ENCODE data around the gene SRRT.

SRRT gene

DNA sequence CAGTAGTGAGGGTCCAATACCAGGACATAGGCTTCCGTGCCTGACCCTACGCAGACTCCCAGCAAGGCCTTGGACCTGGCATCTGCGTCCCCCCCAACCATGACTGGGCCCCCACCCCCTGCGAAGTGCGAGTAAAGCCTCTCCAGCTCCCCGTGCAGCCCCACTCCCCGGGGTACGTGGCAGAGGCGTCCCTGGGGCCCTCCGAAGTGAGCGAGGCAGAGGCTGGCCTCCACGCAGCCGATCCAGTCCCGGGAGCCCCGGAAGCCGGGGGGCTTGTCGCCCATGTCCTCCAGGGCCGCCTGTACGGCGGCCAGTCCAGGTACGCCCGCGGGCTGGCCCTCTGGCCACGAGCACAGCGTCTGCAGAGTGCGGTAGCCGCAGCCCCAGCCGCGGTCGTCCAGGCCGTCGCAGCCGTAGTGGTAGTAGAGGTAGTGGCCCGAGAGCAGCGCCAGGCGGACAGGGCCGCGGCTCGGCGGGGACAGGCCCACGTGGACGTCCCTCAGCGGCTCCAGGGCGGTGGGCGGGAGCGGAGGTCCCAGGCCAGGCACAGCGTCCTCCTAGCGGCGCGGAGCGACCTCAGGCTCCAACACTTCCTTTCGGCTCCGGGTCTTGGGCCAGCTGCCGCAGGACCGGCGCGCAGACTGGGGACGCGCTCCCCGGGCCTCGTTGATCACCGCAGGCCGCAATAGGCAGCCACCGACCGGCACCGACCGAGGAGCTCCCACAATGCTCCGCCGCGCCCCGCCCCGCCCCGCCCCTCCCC, 14.3 kb downstream of the SRRT start, which contains the start of gene UFSP1 (continued):
- TF ChIP-seq ZBTB11 (tag by site-specific recombination; conservative IDR thresholded peaks at IDR 0.05; ENCODE audit: low read depth) (no peak), ZNF2 (tag by site-specific recombination; IDR thresholded peaks at IDR 0.05) (peak; percentile 70), ZNF677 (tag by site-specific recombination; IDR thresholded peaks at IDR 0.05) (no peak), ZNF76 (tag by site-specific recombination; IDR thresholded peaks at IDR 0.05; ENCODE audit: borderline replicate concordance, low read depth) (peak; percentile 82; the same call in 1 of the 2 replicates), ZXDB (tag by site-specific recombination; IDR thresholded peaks at IDR 0.05) (peak; percentile 73), ZSCAN30 (tag by site-specific recombination; IDR thresholded peaks at IDR 0.05) (peak; percentile 35; the same call in 1 of the 2 replicates), ZNF837 (tag by site-specific recombination; IDR thresholded peaks at IDR 0.05) (peak; percentile 57; the same call in 1 of the 2 replicates), ZBTB44 (tag by site-specific recombination; IDR thresholded peaks at IDR 0.05) (no peak), HOXA7 (CRISPR knock-in tag; IDR thresholded peaks at IDR 0.05; ENCODE audit: borderline replicate concordance) (no peak), TRIM28 (IDR thresholded peaks at IDR 0.05; ENCODE audit: borderline replicate concordance, low read length) (no peak), MEIS1 (CRISPR knock-in tag; IDR thresholded peaks at IDR 0.05; ENCODE audit: borderline replicate concordance) (no peak), ZNF544 (tag by site-specific recombination; IDR thresholded peaks at IDR 0.05) (no peak), ZNF10 (tag by site-specific recombination; IDR thresholded peaks at IDR 0.05) (no peak; the same call in 1 of the 2 replicates), ZNF791 (tag by site-specific recombination; IDR thresholded peaks at IDR 0.05) (no peak), ZNF274 (IDR thresholded peaks at IDR 0.05; ENCODE audit: low read length) (no peak), ZNF274 (tag by site-specific recombination; IDR thresholded peaks at IDR 0.05; ENCODE audit: borderline replicate concordance) (no peak), TCF7L2 (IDR thresholded peaks at IDR 0.05; ENCODE audit: borderline replicate concordance, low read depth, low read length) (no peak), MYNN (tag by site-specific recombination; IDR thresholded peaks at IDR 0.05; ENCODE audit: borderline replicate concordance) (peak; percentile 67; the same call in 1 of the 2 replicates), ZNF610 (tag by site-specific recombination; IDR thresholded peaks at IDR 0.05; ENCODE audit: borderline replicate concordance) (no peak), GLI4 (tag by site-specific recombination; IDR thresholded peaks at IDR 0.05) (peak; percentile 91; the same call in 1 of the 2 replicates), WT1 (tag by site-specific recombination; IDR thresholded peaks at IDR 0.05) (0 out of 2 replicates have a peak, but pooled peaks have one; percentile 33), ZNF843 (tag by site-specific recombination; IDR thresholded peaks at IDR 0.05) (peak; percentile 62), ZNF155 (tag by site-specific recombination; IDR thresholded peaks at IDR 0.05) (no peak), SALL2 (tag by site-specific recombination; IDR thresholded peaks at IDR 0.05; ENCODE audit: borderline replicate concordance) (no peak), ZBTB26 (tag by site-specific recombination; optimal IDR thresholded peaks at IDR 0.05) (peak; percentile 93), YY1 (tag by site-specific recombination; IDR thresholded peaks at IDR 0.05) (peak; percentile 66), ZNF366 (tag by site-specific recombination; conservative IDR thresholded peaks at IDR 0.05) (no peak)
- TF ChIP-seq, protein P1, sequence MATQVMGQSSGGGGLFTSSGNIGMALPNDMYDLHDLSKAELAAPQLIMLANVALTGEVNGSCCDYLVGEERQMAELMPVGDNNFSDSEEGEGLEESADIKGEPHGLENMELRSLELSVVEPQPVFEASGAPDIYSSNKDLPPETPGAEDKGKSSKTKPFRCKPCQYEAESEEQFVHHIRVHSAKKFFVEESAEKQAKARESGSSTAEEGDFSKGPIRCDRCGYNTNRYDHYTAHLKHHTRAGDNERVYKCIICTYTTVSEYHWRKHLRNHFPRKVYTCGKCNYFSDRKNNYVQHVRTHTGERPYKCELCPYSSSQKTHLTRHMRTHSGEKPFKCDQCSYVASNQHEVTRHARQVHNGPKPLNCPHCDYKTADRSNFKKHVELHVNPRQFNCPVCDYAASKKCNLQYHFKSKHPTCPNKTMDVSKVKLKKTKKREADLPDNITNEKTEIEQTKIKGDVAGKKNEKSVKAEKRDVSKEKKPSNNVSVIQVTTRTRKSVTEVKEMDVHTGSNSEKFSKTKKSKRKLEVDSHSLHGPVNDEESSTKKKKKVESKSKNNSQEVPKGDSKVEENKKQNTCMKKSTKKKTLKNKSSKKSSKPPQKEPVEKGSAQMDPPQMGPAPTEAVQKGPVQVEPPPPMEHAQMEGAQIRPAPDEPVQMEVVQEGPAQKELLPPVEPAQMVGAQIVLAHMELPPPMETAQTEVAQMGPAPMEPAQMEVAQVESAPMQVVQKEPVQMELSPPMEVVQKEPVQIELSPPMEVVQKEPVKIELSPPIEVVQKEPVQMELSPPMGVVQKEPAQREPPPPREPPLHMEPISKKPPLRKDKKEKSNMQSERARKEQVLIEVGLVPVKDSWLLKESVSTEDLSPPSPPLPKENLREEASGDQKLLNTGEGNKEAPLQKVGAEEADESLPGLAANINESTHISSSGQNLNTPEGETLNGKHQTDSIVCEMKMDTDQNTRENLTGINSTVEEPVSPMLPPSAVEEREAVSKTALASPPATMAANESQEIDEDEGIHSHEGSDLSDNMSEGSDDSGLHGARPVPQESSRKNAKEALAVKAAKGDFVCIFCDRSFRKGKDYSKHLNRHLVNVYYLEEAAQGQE (tag by site-specific recombination; IDR thresholded peaks at IDR 0.05) = peak; percentile 58
- TF ChIP-seq, protein P2, sequence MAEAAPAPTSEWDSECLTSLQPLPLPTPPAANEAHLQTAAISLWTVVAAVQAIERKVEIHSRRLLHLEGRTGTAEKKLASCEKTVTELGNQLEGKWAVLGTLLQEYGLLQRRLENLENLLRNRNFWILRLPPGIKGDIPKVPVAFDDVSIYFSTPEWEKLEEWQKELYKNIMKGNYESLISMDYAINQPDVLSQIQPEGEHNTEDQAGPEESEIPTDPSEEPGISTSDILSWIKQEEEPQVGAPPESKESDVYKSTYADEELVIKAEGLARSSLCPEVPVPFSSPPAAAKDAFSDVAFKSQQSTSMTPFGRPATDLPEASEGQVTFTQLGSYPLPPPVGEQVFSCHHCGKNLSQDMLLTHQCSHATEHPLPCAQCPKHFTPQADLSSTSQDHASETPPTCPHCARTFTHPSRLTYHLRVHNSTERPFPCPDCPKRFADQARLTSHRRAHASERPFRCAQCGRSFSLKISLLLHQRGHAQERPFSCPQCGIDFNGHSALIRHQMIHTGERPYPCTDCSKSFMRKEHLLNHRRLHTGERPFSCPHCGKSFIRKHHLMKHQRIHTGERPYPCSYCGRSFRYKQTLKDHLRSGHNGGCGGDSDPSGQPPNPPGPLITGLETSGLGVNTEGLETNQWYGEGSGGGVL (tag by site-specific recombination; IDR thresholded peaks at IDR 0.05) = no peak

All from HEK293 (cell line).